Neural cell (in vitro differentiated cells): ENCODE results near the gene CACNA1I. TPM values are rescaled to one million over a fixed set of nuclear protein-coding genes. Genes with fewer than 3 reads are reported as not detected.

Experiments used
- H2AFZ ChIP-seq: fragments of 200-600, 300-800 bp; sonication (generic), shearing (Covaris generic); 2 replicates; pipeline ENCODE4 v1.6.0; 2014; ENCODE audit warnings: low read depth, mild to moderate bottlenecking, antibody characterized with exemption, low read length, moderate library complexity
- H3F3A ChIP-seq: fragments of 200-600 bp; shearing (Covaris generic); 2 replicates; pipeline ENCODE4 v1.6.1; 2016; ENCODE audit warnings: mild to moderate bottlenecking, moderate library complexity, mixed read lengths, antibody characterized with exemption, low read length; ENCODE audit not compliant: insufficient read depth, poor library complexity, severe bottlenecking
- H3K27ac ChIP-seq: fragments of 200-600, 300-800 bp; sonication (generic), shearing (Covaris generic); 2 replicates; pipeline ENCODE4 v1.5.1; 2014; ENCODE audit warnings: mild to moderate bottlenecking, low read length, moderate library complexity
- H3K27me3 ChIP-seq: fragments of 300-800, 200-600 bp; sonication (generic), shearing (Covaris generic); 2 replicates; pipeline ENCODE4 v1.6.0; 2014; ENCODE audit warnings: mild to moderate bottlenecking, low read depth, low read length, moderate library complexity; ENCODE audit not compliant: insufficient read depth
- H3K36me3 ChIP-seq: fragments of 300-800, 200-600 bp; sonication (generic), shearing (Covaris generic); 2 replicates; pipeline ENCODE4 v1.5.1; 2014; ENCODE audit warnings: mild to moderate bottlenecking, antibody characterized with exemption, low read length, moderate library complexity; ENCODE audit not compliant: insufficient read depth
- H3K4me2 ChIP-seq: fragments of 300-800, 200-600 bp; sonication (generic), shearing (Covaris generic); 2 replicates; pipeline ENCODE4 v1.6.0; 2014; ENCODE audit warnings: mild to moderate bottlenecking, low read length
- H3K4me3 ChIP-seq: fragments of 300-800, 200-600 bp; sonication (generic), shearing (Covaris generic); 2 replicates; pipeline ENCODE4 v1.5.1; 2014; ENCODE audit warnings: mild to moderate bottlenecking, low read length, moderate library complexity
- H3K79me2 ChIP-seq: fragments of 200-600 bp; shearing (Covaris generic); replicated peaks from 2 replicates; pipeline ENCODE4 v1.6.0; 2014; ENCODE audit warnings: mild to moderate bottlenecking, low read length, moderate library complexity; ENCODE audit not compliant: insufficient read depth
- H3K9ac ChIP-seq: fragments of 300-800, 200-600 bp; sonication (generic), shearing (Covaris generic); 2 replicates; pipeline ENCODE4 v1.6.1; 2016; ENCODE audit warnings: mild to moderate bottlenecking, low read length, mixed read lengths
- H3K9me2 ChIP-seq: fragments of 200-600 bp; shearing (Covaris generic); 2 replicates; pipeline ENCODE4 v1.6.1; 2016; ENCODE audit warnings: mild to moderate bottlenecking, low read length, mixed read lengths; ENCODE audit not compliant: insufficient read depth
- H3K9me3 ChIP-seq: fragments of 200-600, 300-800 bp; sonication (generic), shearing (Covaris generic); 2 replicates; pipeline ENCODE4 v1.6.1; 2016; ENCODE audit warnings: mild to moderate bottlenecking, mixed run types, low read length, moderate library complexity, mixed read lengths
- H4K20me1 ChIP-seq: fragments of 200-600 bp; shearing (Covaris generic); 2 replicates; pipeline ENCODE4 v1.6.1; 2016; ENCODE audit warnings: mild to moderate bottlenecking, mixed run types; ENCODE audit not compliant: insufficient read depth
- CTCF ChIP-seq: fragments of 450-650 bp; IDR thresholded peaks from 2 replicates; pipeline ENCODE4 v1.5.1; 2014; ENCODE audit warnings: antibody characterized with exemption, mild to moderate bottlenecking, moderate library complexity; ENCODE audit not compliant: poor library complexity, severe bottlenecking
- EP300 ChIP-seq: fragments of 450-650 bp; conservative IDR thresholded peaks from 2 replicates; pipeline ENCODE4 v1.6.1; 2014; ENCODE audit warnings: antibody characterized with exemption, mild to moderate bottlenecking, moderate library complexity; ENCODE audit not compliant: poor library complexity, severe bottlenecking
- EZH2 ChIP-seq: fragments of 200-600, 300-800 bp; shearing (Covaris generic), sonication (generic); IDR thresholded peaks from 2 replicates; pipeline ENCODE4 v1.6.1; 2014; ENCODE audit warnings: antibody characterized with exemption, low read length, borderline replicate concordance, mild to moderate bottlenecking; ENCODE audit not compliant: insufficient read depth, poor library complexity, severe bottlenecking
- MXI1 ChIP-seq: fragments of 450-650 bp; conservative IDR thresholded peaks from 2 replicates; pipeline ENCODE4 v1.6.1; 2014; ENCODE audit warnings: antibody characterized with exemption, mild to moderate bottlenecking; ENCODE audit not compliant: poor library complexity, severe bottlenecking
- POLR2AphosphoS5 ChIP-seq: IDR thresholded peaks from 2 replicates; pipeline ENCODE4 v1.6.1; 2012
- RAD21 ChIP-seq: fragments of 450-650 bp; conservative IDR thresholded peaks from 2 replicates; pipeline ENCODE4 v1.6.1; 2014; ENCODE audit warnings: antibody characterized with exemption, mild to moderate bottlenecking, moderate library complexity
- REST ChIP-seq: IDR thresholded peaks from 2 replicates; pipeline ENCODE4 v1.6.1; 2012; ENCODE audit warnings: borderline replicate concordance
- TAF1 ChIP-seq: IDR thresholded peaks from 2 replicates; pipeline ENCODE4 v1.6.1; 2012; ENCODE audit warnings: low read depth
- polyA plus RNA-seq: library from polyadenylated mRNA; depleted of rRNA; stranded (reverse); fragments of >200 nt; gene quantifications from 2 replicates; pipeline ENCODE4 v1.2.3, GENCODE V29; 2014

CACNA1I gene
- polyA plus RNA-seq, 1 donor from 2014 or later, result 1.9 TPM

GRCh38 chr22:39677967-39678366 is 107.4 kb downstream of the CACNA1I start:
- no peaks in the 10 kb centered on the region for H3K9me2 ChIP-seq
- no peak overlapping the region for H3K9ac ChIP-seq
- no peak overlapping the region for H2AFZ ChIP-seq
- no peaks in the 10 kb centered on the region for H3K79me2 ChIP-seq
- H3K4me3 ChIP-seq, result no peak overlapping the region
- no peaks in the 10 kb centered on the region for H4K20me1 ChIP-seq
- no peaks in the 10 kb centered on the region for H3K9me3 ChIP-seq
- no peak overlapping the region for H3K4me2 ChIP-seq
- H3K27me3 ChIP-seq, result no peaks in the 10 kb centered on the region
- H3F3A ChIP-seq, result no peaks in the 10 kb centered on the region
- no peaks in the 10 kb centered on the region for H3K36me3 ChIP-seq
- H3K27ac ChIP-seq, result no peak overlapping the region
- no peak for TF ChIP-seq RAD21
- no peak for TF ChIP-seq REST
- TF ChIP-seq EP300, result no peak
- no peak for TF ChIP-seq TAF1
- TF ChIP-seq MXI1, result no peak
- TF ChIP-seq POLR2AphosphoS5, result no peak
- no peak for TF ChIP-seq CTCF

- TF ChIP-seq EP300 (no peak), MXI1 (no peak), RAD21 (no peak), CTCF (no peak), REST (no peak), EZH2 (no peak)
- Histone ChIP-seq H3K27me3 (no peaks in the 10 kb centered on the region), H3K4me2 (no peak overlapping the region), H3K9me2 (no peaks in the 10 kb centered on the region), H2AFZ (no peak overlapping the region), H3K36me3 (no peaks in the 10 kb centered on the region), H3K27ac (no peak overlapping the region), H3K9me3 (no peaks in the 10 kb centered on the region), H3K4me3 (no peak overlapping the region), H4K20me1 (no peaks in the 10 kb centered on the region), H3F3A (no peaks in the 10 kb centered on the region), H3K9ac (no peak overlapping the region), H3K79me2 (no peaks in the 10 kb centered on the region)
Observed at GRCh38 chr22:39678862-39679490, 108.4 kb downstream of the CACNA1I start.
